GM19193 (cell line): ENCODE measurements around the gene CDK3.

ENCODE experiments used
- POLR2A ChIP-seq: IDR thresholded peaks from 4 replicates; pipeline ENCODE4 v1.6.1; 2011; ENCODE audit not compliant: insufficient read depth, insufficient read length; ENCODE audit errors: extremely low read depth

CDK3 gene

GRCh38 chr17:76000755-76001521, at the start of gene CDK3:
CDK3 (plus strand) TSS chr17:76000855; CDS start chr17:76001426, 571 bp downstream.
- TF ChIP-seq POLR2A: no peak

GRCh38 chr17:75950855-75951554, 49.6 kb upstream of the CDK3 start:
- TF ChIP-seq POLR2A: no peak

- TF ChIP-seq POLR2A: no peak
These were observed 41.4 kb upstream of the CDK3 start for GRCh38 chr17:75959051-75959838.

- no peak for TF ChIP-seq POLR2A
These were observed 40.7 kb upstream of the CDK3 start for GRCh38 chr17:75959839-75960511.

GRCh38 chr17:75965468-75965867, 35.2 kb upstream of the CDK3 start:
- no peak for TF ChIP-seq POLR2A

- TF ChIP-seq POLR2A: no peak
These were observed 30.6 kb upstream of the CDK3 start for GRCh38 chr17:75970011-75970523.

GRCh38 chr17:75970626-75971025, 30.0 kb upstream of the CDK3 start:
- no peak for TF ChIP-seq POLR2A

- TF ChIP-seq POLR2A: no peak
These were observed 24.9 kb upstream of the CDK3 start for GRCh38 chr17:75975757-75976174.

- TF ChIP-seq POLR2A: no peak
These were observed 24.3 kb upstream of the CDK3 start for GRCh38 chr17:75976175-75976848.

- peak; percentile 92 for TF ChIP-seq POLR2A
These were observed 21.5 kb upstream of the CDK3 start, which contains the start of the genes ACOX1 and TEN1 for GRCh38 chr17:75978938-75979704. ACOX1 (minus strand) TSS chr17:75979166; CDS start chr17:75979073, 93 bp downstream. TEN1 (plus strand) TSS chr17:75979240; CDS start chr17:75986193, 6,953 bp downstream.

- TF ChIP-seq POLR2A: no peak
These were observed 20.9 kb upstream of the CDK3 start for GRCh38 chr17:75979705-75980187.

GRCh38 chr17:75980188-75981018, 20.3 kb upstream of the CDK3 start:
- no peak for TF ChIP-seq POLR2A
